IPS-18a (cell line): ENCODE measurements around the gene SASH1.
"Not testable (repeated sequence)": the region's sequence is repeated elsewhere in the genome, so short reads cannot be mapped to it uniquely, and the experiment has no call there.

Experiments used
- H3K27ac ChIP-seq: one replicate; pipeline ENCODE4 v1.5.1; 2013; ENCODE audit warnings: low read length
- H3K27me3 ChIP-seq: one replicate; pipeline ENCODE4 v1.6.1; 2013; ENCODE audit warnings: mild to moderate bottlenecking, low read length; ENCODE audit not compliant: control insufficient read depth, insufficient read depth
- H3K36me3 ChIP-seq: one replicate; pipeline ENCODE4 v1.6.1; 2013; ENCODE audit warnings: low read depth, low read length; ENCODE audit not compliant: control insufficient read depth
- H3K4me1 ChIP-seq: one replicate; pipeline ENCODE4 v1.6.1; 2013; ENCODE audit warnings: low read depth, low read length; ENCODE audit not compliant: control insufficient read depth
- H3K4me3 ChIP-seq: one replicate; pipeline ENCODE4 v1.5.1; 2013; ENCODE audit warnings: low read length
- H3K9ac ChIP-seq: one replicate; pipeline ENCODE4 v1.6.1; 2013; ENCODE audit warnings: mild to moderate bottlenecking, low read length, moderate library complexity
- H3K9me3 ChIP-seq: one replicate; pipeline ENCODE4 v1.6.1; 2013; ENCODE audit warnings: low read depth, low read length; ENCODE audit not compliant: control insufficient read depth

SASH1 gene

GRCh38 chr6:148348778-148349177, 6.1 kb downstream of the SASH1 start:
- Histone ChIP-seq H3K27ac (no peak overlapping the region), H3K27me3 (no peaks in the 10 kb centered on the region), H3K36me3 (peaks cover 4% of the 10 kb centered on the region), H3K4me3 (no peak overlapping the region), H3K4me1 (peaks cover 56% of the 10 kb centered on the region), H3K9me3 (no peaks in the 10 kb centered on the region), H3K9ac (no peak overlapping the region)

GRCh38 chr6:148349466-148349865, 6.8 kb downstream of the SASH1 start:
- Histone ChIP-seq H3K4me3 (no peak overlapping the region), H3K27me3 (no peaks in the 10 kb centered on the region), H3K27ac (no peak overlapping the region), H3K4me1 (peaks cover 50% of the 10 kb centered on the region), H3K9me3 (no peaks in the 10 kb centered on the region), H3K9ac (no peak overlapping the region), H3K36me3 (peaks cover 4% of the 10 kb centered on the region)

DNA sequence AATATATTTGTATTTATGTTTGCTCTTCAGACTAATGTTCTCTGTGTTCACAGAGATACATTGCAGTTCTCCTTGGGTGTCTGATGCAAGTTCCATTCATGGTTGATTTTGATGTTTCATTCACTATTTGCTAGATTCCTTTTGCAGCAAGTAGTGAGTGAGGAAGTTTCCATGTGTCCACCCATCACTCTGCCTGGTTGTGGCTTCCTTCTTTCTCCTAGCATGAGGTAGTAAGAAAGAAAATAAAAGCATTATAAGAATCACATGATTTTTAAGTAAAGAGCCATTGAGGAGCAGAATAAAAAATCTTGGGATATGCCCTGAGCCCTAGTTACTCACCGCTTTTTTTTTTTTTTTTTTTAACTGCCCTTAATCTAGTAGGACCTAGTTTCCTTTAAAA, 8.7 kb downstream of the SASH1 start:
- H3K9ac ChIP-seq: no peak overlapping the region
- H3K27me3 ChIP-seq: no peaks in the 10 kb centered on the region
- no peak overlapping the region for H3K4me3 ChIP-seq
- no peak overlapping the region for H3K27ac ChIP-seq
- H3K4me1 ChIP-seq: peaks cover 39% of the 10 kb centered on the region
- H3K9me3 ChIP-seq: no peaks in the 10 kb centered on the region
- H3K36me3 ChIP-seq: peaks cover 4% of the 10 kb centered on the region

DNA sequence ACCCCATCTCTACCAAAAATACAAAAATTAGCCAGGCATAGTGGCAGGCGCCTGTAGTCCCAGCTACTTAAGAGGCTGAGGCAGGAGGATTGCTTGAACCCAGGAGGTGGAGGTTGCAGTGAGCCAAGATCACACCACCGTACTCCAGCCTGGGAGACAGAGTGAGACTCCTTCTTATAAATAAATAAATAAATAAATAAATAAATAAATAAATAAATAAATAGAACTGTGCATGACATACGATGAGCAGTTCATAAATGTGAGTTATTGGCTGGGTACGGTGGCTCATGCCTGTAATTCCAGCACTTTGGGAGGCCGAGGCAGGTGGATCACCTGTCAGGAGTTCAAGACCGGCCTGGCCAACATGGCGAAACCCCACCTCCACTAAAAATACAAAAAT, 9.8 kb downstream of the SASH1 start:
- H3K9me3 ChIP-seq, H3K27ac ChIP-seq, H3K4me3 ChIP-seq, H3K9ac ChIP-seq, H3K27me3 ChIP-seq, H3K36me3 ChIP-seq: not testable (repeated sequence)
- peaks cover 28% of the 10 kb centered on the region for H3K4me1 ChIP-seq

DNA sequence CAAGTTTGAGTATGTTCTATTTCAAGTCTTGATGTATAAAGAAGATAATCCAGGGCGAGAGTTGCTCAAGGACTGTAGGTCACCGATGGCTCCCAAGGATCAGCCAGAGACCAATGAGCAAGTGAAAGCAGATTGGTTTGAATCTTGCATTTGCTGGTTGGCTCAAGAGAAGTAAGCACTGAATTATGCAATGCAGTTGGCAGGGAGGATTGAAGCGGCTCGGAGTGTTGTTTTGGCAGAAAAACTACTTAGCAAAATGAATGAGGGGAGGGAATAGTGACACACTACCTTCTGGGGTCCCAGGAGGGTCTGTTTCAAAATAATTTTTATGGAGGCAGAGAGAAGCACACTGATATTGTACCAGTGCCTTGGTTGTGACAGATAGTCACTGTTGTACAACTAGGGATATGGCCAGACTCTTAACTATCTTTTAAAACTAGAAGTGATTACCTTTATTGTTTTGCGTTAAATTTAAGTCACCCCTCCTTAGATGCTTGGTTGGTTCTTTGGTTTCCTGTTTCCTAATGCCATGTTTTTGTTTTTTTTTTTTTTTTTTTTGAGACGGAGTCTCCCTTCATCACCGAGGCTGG, 15.7 kb downstream of the SASH1 start:
- peaks cover 3% of the 10 kb centered on the region for H3K4me1 ChIP-seq
- H3K36me3 ChIP-seq: no peaks in the 10 kb centered on the region
- H3K27me3 ChIP-seq: no peaks in the 10 kb centered on the region
- no peak overlapping the region for H3K4me3 ChIP-seq
- H3K9ac ChIP-seq: no peak overlapping the region
- no peak overlapping the region for H3K27ac ChIP-seq
- H3K9me3 ChIP-seq: no peaks in the 10 kb centered on the region

DNA sequence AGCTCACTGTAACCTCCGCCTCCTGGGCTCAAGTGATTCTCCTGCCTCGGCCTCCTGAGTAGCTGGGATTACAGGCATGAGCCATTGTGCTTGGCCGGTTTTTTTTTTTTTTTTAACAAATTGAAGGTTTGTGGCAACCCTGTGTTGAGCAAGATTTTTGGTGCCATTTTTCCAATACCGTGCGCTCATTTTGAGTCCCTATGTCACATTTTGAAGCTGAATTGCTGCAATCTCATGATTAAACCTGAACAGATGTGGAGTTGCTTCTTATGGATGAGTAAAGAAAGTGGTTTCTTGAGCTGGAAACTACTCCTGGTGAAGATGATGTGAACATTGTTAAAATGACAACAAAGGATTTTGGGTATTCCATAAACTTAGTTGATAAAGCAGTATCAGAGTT, 16.6 kb downstream of the SASH1 start:
- Histone ChIP-seq H3K27ac (no peak overlapping the region), H3K9me3 (no peaks in the 10 kb centered on the region), H3K36me3 (no peaks in the 10 kb centered on the region), H3K4me1 (peaks cover 3% of the 10 kb centered on the region), H3K4me3 (no peak overlapping the region), H3K9ac (no peak overlapping the region), H3K27me3 (no peaks in the 10 kb centered on the region)

GRCh38 chr6:148364056-148364824, 21.6 kb downstream of the SASH1 start:
- Histone ChIP-seq H3K9me3 (no peaks in the 10 kb centered on the region), H3K27ac (no peak overlapping the region), H3K4me1 (peaks cover 8% of the 10 kb centered on the region), H3K4me3 (no peak overlapping the region), H3K27me3 (no peaks in the 10 kb centered on the region), H3K9ac (no peak overlapping the region), H3K36me3 (no peaks in the 10 kb centered on the region)

GRCh38 chr6:148365041-148365440, 22.4 kb downstream of the SASH1 start:
- Histone ChIP-seq H3K4me3 (no peak overlapping the region), H3K9ac (no peak overlapping the region), H3K27me3 (no peaks in the 10 kb centered on the region), H3K36me3 (no peaks in the 10 kb centered on the region), H3K27ac (no peak overlapping the region), H3K9me3 (no peaks in the 10 kb centered on the region), H3K4me1 (peaks cover 9% of the 10 kb centered on the region)

DNA sequence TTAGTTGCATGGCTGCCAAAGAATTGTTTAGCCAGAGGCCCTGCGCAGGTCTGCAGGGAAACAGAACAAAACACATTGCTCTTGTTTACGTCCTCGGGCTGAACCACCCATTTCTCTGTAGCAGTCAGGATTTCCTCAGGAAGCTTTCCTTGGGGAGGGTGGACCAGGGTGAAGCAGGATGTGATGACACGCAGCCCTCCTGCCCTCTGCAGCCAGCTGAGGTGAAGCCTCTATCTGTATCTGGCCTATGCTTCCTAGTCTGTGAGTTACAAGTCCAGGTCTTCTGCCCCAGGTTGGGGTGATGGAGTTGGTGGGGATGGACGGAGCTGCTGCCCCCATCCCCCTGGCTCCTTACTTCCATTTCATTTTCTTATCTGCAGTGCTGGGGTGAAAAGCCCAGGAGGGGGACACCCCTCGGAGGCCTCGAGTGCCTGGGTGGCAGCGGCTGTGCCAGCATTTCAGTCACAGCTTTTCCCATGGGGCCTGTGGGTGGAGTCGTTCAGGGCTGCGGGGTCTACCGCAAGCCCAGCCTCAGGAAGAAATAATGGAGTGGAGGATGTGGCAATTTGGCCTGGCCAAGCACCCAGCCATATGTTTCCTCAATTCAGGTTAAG, 24.9 kb downstream of the SASH1 start:
- H3K4me1 ChIP-seq: peaks cover 9% of the 10 kb centered on the region
- no peak overlapping the region for H3K27ac ChIP-seq
- H3K27me3 ChIP-seq: no peaks in the 10 kb centered on the region
- H3K4me3 ChIP-seq: no peak overlapping the region
- no peaks in the 10 kb centered on the region for H3K9me3 ChIP-seq
- no peaks in the 10 kb centered on the region for H3K36me3 ChIP-seq
- no peak overlapping the region for H3K9ac ChIP-seq

GRCh38 chr6:148370176-148370575, 27.5 kb downstream of the SASH1 start:
- H3K9me3 ChIP-seq: no peaks in the 10 kb centered on the region
- peaks cover 12% of the 10 kb centered on the region for H3K4me1 ChIP-seq
- no peaks in the 10 kb centered on the region for H3K27me3 ChIP-seq
- H3K4me3 ChIP-seq: no peak overlapping the region
- no peak overlapping the region for H3K27ac ChIP-seq
- H3K9ac ChIP-seq: no peak overlapping the region
- H3K36me3 ChIP-seq: no peaks in the 10 kb centered on the region

GRCh38 chr6:148374040-148374774, 31.6 kb downstream of the SASH1 start:
- no peaks in the 10 kb centered on the region for H3K36me3 ChIP-seq
- no peak overlapping the region for H3K9ac ChIP-seq
- H3K27me3 ChIP-seq: no peaks in the 10 kb centered on the region
- H3K4me1 ChIP-seq: peaks cover 4% of the 10 kb centered on the region
- H3K4me3 ChIP-seq: no peak overlapping the region
- no peak overlapping the region for H3K27ac ChIP-seq
- H3K9me3 ChIP-seq: no peaks in the 10 kb centered on the region
